ENCODE measurements around the gene POLE4. TPM values are rescaled to one million over a fixed set of nuclear protein-coding genes. Genes with fewer than 3 reads are reported as not detected.

Gene POLE4
- 10.8 and 18.5 TPM in 2 replicates for total RNA-seq

GRCh38 chr2:74958274-74959105 lies at the start of gene POLE4:
POLE4 (plus strand) TSS chr2:74958643; CDS start chr2:74958680, 37 bp downstream.

Other genes starting within 250 kb of the POLE4 start
- 5.2 and 7.5 TPM in 2 replicates for gene HK2, start 124.5 kb upstream of the POLE4 start, total RNA-seq
- not detected in 2 replicates for gene TACR1, start 240.9 kb downstream of the POLE4 start, total RNA-seq